Measurements from ENCODE around the gene CTDSPL. TPM values are rescaled to one million over a fixed set of nuclear protein-coding genes. Genes with fewer than 3 reads are reported as not detected.

CTDSPL gene
- total and polyA plus RNA-seq, 10 of the 15 experiments (the other 5 are each of a cell fraction or from before 2014, with no cell fraction given), result 0.05 to 0.51 (median 0.18) TPM; not detected in 6

DNA sequence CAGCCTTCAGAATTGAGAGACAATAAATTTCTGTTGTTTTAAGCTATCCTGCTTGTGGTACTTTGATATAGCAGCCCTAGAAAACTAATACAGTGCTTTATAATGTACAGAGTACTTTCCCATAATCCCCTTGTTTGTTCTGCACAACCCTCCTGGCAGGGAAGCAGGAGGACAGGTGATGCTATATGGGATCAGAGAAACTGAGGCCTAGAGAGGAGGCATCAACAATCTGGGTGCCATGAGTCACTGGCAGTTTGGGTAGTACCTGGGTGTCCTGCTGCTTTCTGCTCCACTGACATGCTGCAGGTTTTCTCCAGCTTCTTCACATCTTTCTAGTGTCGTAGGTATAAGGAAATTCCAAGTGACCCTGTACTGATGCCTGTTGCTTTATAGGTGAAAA is 55.0 kb downstream of the CTDSPL start:
- ChIA-PET CTCF (interaction anchor here (1.0 kb wide), 1 partner anchor 62 kb away, joined by 3 read pairs; no protein-coding TSS in a partner anchor), SMC1A (ENCODE audit: uncharacterized antibody, unreplicated experiment) (interaction anchor here (0.6 to 1.3 kb wide), 3 partner anchors 11 to 48 kb away, joined by 3 to 5 read pairs (median 4); no protein-coding TSS in a partner anchor), RAD21 (ENCODE audit: unreplicated experiment) (no interaction called here), POLR2A (no interaction called here)
- no peaks in the 10 kb centered on the region for H3K79me2 ChIP-seq (ENCODE audit: control insufficient read depth, insufficient read depth, low read length)
- TF ChIP-seq SREBF1 (IDR thresholded peaks at IDR 0.05; ENCODE audit: low read length) (no peak), POLR2A (IDR thresholded peaks at IDR 0.05; ENCODE audit: low read depth, low read length) (no peak), ZNF217 (IDR thresholded peaks at IDR 0.05) (no peak), SMARCA5 (IDR thresholded peaks at IDR 0.05) (no peak), BMI1 (IDR thresholded peaks at IDR 0.05; ENCODE audit: borderline replicate concordance) (no peak), SP1 (IDR thresholded peaks at IDR 0.05; ENCODE audit: low read depth, low read length) (no peak), RAD51 (IDR thresholded peaks at IDR 0.05) (no peak), MTA2 (IDR thresholded peaks at IDR 0.05; ENCODE audit: low read depth) (no peak), ASH2L (IDR thresholded peaks at IDR 0.05; ENCODE audit: borderline replicate concordance, low read depth) (no peak), KDM1A (IDR thresholded peaks at IDR 0.05; ENCODE audit: borderline replicate concordance) (no peak)
- TF ChIP-seq, protein P1, sequence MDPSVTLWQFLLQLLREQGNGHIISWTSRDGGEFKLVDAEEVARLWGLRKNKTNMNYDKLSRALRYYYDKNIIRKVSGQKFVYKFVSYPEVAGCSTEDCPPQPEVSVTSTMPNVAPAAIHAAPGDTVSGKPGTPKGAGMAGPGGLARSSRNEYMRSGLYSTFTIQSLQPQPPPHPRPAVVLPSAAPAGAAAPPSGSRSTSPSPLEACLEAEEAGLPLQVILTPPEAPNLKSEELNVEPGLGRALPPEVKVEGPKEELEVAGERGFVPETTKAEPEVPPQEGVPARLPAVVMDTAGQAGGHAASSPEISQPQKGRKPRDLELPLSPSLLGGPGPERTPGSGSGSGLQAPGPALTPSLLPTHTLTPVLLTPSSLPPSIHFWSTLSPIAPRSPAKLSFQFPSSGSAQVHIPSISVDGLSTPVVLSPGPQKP (IDR thresholded peaks at IDR 0.05; ENCODE audit: low read depth, low read length), result no peak
- TF ChIP-seq, protein P2, sequence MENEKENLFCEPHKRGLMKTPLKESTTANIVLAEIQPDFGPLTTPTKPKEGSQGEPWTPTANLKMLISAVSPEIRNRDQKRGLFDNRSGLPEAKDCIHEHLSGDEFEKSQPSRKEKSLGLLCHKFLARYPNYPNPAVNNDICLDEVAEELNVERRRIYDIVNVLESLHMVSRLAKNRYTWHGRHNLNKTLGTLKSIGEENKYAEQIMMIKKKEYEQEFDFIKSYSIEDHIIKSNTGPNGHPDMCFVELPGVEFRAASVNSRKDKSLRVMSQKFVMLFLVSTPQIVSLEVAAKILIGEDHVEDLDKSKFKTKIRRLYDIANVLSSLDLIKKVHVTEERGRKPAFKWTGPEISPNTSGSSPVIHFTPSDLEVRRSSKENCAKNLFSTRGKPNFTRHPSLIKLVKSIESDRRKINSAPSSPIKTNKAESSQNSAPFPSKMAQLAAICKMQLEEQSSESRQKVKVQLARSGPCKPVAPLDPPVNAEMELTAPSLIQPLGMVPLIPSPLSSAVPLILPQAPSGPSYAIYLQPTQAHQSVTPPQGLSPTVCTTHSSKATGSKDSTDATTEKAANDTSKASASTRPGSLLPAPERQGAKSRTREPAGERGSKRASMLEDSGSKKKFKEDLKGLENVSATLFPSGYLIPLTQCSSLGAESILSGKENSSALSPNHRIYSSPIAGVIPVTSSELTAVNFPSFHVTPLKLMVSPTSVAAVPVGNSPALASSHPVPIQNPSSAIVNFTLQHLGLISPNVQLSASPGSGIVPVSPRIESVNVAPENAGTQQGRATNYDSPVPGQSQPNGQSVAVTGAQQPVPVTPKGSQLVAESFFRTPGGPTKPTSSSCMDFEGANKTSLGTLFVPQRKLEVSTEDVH (IDR thresholded peaks at IDR 0.05; ENCODE audit: low read depth, partially characterized antibody), result no peak
- TF ChIP-seq, protein P3, sequence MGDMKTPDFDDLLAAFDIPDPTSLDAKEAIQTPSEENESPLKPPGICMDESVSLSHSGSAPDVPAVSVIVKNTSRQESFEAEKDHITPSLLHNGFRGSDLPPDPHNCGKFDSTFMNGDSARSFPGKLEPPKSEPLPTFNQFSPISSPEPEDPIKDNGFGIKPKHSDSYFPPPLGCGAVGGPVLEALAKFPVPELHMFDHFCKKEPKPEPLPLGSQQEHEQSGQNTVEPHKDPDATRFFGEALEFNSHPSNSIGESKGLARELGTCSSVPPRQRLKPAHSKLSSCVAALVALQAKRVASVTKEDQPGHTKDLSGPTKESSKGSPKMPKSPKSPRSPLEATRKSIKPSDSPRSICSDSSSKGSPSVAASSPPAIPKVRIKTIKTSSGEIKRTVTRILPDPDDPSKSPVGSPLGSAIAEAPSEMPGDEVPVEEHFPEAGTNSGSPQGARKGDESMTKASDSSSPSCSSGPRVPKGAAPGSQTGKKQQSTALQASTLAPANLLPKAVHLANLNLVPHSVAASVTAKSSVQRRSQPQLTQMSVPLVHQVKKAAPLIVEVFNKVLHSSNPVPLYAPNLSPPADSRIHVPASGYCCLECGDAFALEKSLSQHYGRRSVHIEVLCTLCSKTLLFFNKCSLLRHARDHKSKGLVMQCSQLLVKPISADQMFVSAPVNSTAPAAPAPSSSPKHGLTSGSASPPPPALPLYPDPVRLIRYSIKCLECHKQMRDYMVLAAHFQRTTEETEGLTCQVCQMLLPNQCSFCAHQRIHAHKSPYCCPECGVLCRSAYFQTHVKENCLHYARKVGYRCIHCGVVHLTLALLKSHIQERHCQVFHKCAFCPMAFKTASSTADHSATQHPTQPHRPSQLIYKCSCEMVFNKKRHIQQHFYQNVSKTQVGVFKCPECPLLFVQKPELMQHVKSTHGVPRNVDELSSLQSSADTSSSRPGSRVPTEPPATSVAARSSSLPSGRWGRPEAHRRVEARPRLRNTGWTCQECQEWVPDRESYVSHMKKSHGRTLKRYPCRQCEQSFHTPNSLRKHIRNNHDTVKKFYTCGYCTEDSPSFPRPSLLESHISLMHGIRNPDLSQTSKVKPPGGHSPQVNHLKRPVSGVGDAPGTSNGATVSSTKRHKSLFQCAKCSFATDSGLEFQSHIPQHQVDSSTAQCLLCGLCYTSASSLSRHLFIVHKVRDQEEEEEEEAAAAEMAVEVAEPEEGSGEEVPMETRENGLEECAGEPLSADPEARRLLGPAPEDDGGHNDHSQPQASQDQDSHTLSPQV (IDR thresholded peaks at IDR 0.05), result no peak
- 14% methylated on average over 1 of the region's 1 CpG for WGBS (ENCODE audit: insufficient coverage, insufficient replicate concordance, low lambda C conversion rate, missing lambda C conversion rate)
- no peaks in the 10 kb centered on the region for H3K36me3 ChIP-seq (ENCODE audit: control insufficient read depth in 2 of 2, insufficient read depth in 2 of 2, low read length in 1 of 2)
- no peak overlapping the region for H2AFZ ChIP-seq (ENCODE audit: control insufficient read depth, low read depth, low read length)
- no peaks in the 10 kb centered on the region for H4K20me1 ChIP-seq (ENCODE audit: control insufficient read depth, insufficient read depth)
- no peaks in the 10 kb centered on the region for H3K9me3 ChIP-seq (replicated peaks; ENCODE audit: control insufficient read depth, insufficient read depth, low read length)
- in situ Hi-C loops (cut with MboI), result no loop called here
- H3K27ac ChIP-seq (ENCODE audit: control insufficient read depth, insufficient read depth), result no peak overlapping the region
- no peak for DNase-seq (ENCODE audit: low read depth, low spot score)
- no peak for FAIRE-seq
- no peaks in the 10 kb centered on the region; a peak in 1 of 4 replicates for H3K27me3 ChIP-seq (replicated peaks in 1 of 2; ENCODE audit: control insufficient read depth in 2 of 2, insufficient read depth in 2 of 2, low read length in 1 of 2)
- H3K4me2 ChIP-seq (ENCODE audit: control insufficient read depth, insufficient read depth), result no peak overlapping the region
- no TSS peak for BruUV-seq (replicated peaks)
- ATAC-seq, result no peak
- no peak overlapping the region for H3K9ac ChIP-seq (ENCODE audit: control insufficient read depth, insufficient read depth, low read length)
- no peaks in the 10 kb centered on the region for H3K4me1 ChIP-seq (ENCODE audit: control insufficient read depth, insufficient read depth, low read length)
- no peak overlapping the region for H3K4me3 ChIP-seq
- intact Hi-C loops (cut with micrococcal nuclease; ENCODE audit: unreplicated experiment), result no loop called here

Data from GM12878 (cell line).